HPDE6-E6E7 (cell line): Measurements from ENCODE around the gene MAD2L2.

Experiments used
- DNase-seq: peaks from one replicate; pipeline ENCODE4 v3.0.0; 2011; ENCODE audit warnings: missing footprints; ENCODE audit errors: extremely low spot score

The MAD2L2 gene

DNA sequence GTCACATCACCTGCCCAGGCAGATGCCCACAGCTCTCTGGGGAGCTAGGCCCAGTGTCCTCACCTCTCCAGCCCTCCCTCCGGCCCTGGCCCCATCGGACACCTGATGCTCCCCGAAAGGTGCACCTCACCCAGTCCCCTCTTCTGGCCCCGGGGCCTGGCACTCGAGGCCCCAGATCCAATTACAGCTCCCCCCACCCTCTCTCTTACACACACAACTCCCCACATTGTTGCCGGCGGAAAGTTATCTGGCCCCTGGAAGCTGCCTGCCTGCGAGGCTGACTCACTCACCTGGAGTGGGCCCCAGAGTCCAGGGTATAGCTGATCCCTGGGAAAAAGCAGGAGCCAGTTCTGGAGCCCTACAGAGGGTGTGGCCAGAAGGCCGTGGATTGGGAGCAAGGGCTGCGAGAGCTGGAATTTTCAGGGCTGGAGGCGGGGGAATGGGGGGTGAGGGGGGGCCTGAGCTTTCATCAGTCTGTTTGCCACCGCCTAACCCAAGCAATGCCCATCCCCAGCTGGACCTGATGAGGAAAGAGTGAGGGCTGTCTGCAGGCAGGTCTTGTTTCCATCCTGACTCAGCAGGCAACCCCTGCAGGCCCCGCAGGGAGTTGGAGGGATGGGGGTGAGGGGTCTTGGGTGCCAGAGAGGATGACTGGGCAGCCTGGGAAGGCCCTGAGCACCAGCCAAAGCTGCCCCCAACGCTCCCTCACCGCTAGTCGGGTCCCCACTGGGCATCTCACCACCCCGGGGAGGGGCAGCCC, 27.7 kb downstream of the MAD2L2 start:
- peak; percentile 82 for DNase-seq

DNA sequence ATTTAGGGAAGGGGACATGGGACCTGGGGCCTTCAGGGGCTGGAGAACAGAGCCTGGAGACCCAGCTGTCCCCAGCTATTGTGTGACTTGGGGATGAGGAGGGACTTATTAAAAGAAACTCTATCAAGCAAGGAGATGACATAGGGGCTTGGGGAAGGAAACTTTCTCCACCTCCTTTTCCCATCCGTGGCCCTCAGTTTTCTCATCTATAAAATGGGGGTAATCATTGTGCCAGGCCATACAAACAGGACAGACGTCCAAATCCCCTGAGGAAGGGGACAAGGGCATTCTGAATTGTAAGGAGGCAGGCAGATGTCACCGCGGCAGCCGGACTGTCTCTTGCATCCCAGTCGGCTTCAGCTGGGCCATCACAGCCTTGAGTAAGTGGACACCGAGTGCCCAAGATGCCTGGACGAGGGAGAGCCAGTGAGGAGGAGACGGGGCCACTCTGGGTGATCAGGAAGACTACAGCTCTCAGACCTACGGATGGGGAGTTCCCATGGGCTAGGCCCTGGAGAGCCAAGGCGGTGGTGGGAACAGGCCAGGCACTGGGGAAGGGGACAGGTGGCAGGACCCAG, 28.7 kb downstream of the MAD2L2 start:
- no peak for DNase-seq

- DNase-seq = no peak
Observed at GRCh38 chr1:11651017-11651416, 29.9 kb downstream of the MAD2L2 start.

DNA sequence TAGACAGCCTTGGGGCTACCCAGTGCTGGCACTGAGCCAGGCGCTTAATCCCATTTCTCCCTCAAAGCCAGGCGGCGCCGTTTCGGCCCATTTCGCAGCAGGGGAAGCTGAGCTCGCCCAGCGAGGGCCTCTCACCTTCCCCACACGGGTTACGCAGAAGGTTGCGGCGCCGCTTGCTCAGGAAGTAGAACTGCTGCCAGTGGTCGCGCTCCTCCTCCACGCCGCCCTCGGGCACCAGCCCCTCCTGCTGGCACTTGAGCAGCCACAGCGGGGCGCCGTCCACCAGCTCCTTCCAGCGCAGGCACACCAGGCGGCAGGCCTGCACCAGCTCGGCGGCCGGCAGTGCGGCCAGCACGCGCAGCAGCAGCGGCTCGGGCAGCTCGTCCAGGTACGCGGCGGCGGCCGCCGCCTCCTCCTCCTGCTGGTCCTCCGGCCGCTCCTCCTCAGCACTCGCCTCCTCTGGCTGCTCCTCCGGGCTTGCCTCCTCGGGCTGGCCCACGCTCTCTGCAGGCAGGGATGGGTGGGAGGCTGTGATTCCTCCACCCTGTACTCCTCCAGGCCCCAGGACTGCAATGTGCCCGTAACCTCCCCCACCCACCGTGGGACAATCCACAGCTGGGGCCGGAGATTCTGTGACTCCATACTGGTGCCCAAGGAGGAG, 30.5 kb downstream of the MAD2L2 start:
- no peak for DNase-seq

DNA sequence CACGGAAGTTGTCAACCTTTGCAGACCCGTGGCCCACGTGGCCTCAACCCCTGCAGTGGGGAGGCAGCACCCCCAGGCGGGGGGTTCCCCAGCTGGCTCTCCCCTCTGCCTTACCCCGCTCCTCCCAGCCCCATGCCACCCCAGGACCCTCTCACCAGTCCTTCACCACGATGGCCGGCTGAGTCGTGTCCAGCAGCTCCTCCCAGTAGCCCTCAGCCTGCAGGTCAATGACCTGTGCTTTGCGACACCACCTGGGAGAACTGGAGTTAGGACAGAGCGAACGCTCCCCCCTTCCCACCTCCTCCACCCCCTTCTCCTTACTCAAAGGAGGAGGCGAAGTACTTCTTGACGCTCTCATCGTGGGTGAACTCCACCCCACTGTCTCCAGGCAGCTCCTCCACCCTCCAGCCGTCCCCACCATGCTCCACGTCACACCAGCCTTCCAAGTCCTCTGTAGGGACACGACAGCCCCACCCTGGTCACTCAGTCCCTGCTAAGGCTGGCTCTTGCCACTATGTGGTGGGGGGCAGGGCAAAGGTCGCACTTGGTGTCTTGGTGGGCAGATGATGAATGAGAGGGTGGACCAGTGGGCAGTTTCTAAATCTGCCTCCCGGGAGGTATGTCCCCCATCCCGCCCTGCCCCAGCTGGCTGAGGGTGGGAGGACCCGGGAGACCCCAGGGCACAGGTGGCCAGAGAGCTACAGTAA, 31.2 kb downstream of the MAD2L2 start:
- DNase-seq = no peak

- DNase-seq = no peak
Observed at GRCh38 chr1:11649237-11649623, 31.7 kb downstream of the MAD2L2 start.

DNA sequence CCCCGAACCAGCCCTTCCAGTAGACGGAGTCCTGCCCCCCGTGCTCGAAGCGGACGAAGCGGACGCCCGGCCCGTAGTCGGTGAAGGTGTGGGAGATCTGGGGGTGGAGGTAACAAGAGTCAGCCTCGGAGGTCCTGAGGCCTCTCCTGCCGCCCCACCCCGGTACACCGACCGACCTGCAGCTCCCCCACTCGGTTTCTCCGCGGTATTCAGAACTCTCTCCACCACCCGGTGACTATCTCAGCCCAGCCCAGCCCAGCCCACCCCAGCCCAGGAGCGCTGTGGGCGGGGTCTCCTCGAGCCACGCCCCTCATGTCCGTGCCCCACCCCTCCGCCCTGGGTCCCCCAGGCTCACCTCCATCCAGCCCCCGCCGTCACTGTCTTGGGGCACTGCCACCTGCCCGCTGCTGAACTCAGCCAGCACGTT, 32.2 kb downstream of the MAD2L2 start:
- no peak for DNase-seq

DNA sequence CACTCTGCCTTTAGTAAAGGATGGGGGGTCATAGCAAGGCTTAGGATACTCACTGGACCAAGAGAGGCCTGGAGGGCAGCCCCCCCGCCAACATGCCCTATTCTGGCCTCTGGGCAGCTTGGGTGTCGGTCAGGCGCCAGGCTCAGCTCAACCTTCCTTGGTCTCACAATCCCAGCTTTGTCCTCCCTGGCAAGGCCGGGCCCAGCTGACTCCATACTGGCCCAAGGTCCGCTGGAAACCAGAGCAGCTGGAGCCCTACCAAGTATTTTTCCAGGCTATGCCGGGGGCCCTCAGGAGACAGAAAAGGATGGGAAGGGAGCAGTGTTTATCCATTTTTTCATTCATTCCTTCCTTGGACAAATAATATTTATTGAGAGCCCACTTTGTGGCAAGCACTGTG, 32.9 kb downstream of the MAD2L2 start:
- no peak for DNase-seq

DNA sequence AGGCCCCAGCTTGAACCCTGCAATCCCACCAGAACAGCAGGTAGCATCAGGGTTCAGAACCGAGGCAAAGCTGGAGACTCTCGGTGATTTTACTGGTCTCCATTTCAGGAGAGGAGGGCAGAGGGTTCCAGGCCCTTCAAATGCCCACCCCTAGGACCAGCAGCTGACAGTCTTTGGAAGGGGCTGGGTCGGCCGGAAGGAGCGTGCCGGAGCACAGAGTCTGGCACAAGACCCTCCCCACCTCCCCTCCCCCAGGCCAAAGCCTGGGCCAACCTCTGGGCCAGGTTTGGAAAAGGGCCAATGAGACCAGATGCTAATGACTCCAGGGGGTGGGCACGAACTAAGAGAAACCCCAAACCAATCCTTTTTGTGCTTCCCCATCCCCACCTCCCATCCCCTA, 33.6 kb downstream of the MAD2L2 start:
- no peak for DNase-seq

- no peak for DNase-seq
Observed at GRCh38 chr1:11646317-11646716, 34.6 kb downstream of the MAD2L2 start.

DNA sequence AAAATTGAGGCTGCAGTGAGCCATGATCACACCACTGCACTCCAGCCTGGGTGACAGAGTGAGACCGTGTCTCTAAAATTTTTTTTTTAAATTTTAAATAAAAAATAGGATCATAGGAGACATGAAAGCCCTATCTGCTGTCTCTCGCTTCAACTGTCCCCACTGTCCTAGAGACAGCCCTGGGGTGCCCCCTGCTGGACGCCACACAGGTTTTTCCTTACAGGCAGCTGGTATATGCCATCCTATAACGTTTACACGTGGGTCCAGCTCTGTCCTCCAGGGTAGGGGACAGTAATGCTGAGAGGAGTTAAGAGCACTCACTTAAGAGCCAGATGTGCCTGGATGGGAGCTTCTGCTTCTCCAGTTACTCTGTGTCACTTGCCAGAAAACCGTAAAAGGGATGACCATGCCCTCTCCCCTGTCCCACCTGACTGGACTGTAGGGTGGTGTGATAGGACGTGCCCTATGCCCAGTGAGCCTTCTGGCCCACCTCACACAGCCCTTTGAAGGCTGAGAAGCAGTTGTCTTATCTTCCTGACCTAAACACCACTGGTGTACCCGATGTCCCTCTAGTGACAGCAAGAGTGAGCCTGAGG, 35.2 kb downstream of the MAD2L2 start:
- DNase-seq = no peak

DNA sequence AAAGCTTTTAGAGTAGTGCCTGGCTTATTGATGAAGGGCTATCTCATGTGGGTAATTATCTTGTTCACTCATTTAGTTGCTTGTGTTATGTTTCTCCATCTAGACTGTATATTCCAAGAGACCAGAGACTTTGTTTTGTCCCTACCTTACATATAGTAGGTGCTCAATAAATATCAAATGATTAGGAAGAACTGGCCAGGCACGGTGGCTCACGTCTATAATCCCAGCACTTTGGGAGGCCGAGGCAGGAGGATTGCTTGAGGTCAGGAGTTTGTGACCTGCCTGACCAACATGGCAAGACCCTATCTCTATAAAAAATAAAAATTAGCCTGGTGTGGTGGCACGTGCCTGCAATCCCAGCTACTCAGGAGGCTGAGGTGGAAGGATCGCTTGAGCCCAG, 35.7 kb downstream of the MAD2L2 start:
- DNase-seq = no peak

- DNase-seq = no peak
Observed at GRCh38 chr1:11643782-11644181, 37.2 kb downstream of the MAD2L2 start.

- peak; percentile 63 for DNase-seq
Observed at GRCh38 chr1:11642418-11643017, 38.4 kb downstream of the MAD2L2 start.

GRCh38 chr1:11641776-11642305, 39.1 kb downstream of the MAD2L2 start:
- DNase-seq = no peak

GRCh38 chr1:11640944-11641343, 40.0 kb downstream of the MAD2L2 start:
- no peak for DNase-seq

DNA sequence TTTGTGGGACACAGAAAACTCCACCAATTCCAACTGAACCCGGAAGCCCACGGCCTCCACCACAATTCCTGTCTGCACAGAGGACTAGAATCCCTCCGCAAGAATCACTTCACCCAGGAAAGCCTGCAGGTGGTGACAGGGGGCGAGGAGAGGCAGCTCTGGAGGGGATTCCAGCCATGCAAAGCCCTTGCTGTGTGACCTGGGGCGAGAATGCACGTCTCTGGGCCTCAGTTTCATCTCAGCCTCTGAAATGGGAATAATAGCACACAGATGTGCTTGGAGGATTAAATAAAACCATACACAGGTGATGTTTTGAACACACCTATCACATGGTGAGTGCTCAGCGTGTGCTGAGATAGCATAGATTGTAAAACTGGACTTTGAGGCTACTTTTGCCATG, 40.8 kb downstream of the MAD2L2 start:
- no peak for DNase-seq

DNA sequence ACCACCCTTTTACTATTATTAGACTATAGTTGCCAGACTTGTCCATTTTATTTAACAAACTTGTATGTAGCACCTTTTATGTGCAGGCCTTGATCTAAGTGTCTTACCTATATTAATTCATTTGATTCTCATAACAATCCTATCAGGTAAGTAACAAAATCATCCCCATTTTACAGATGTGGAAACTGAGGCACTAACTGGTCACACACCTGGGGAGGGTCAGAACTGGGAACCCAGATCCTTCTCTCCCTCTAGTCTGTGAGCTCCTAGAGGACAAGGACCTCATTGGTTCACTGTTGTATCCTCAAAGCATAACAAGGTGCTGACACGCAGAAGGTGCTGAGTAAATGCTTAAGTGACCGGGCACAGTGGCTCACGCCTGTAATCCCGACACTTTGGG, 41.6 kb downstream of the MAD2L2 start:
- DNase-seq = no peak

GRCh38 chr1:11638121-11638520, 42.8 kb downstream of the MAD2L2 start:
- DNase-seq = no peak

GRCh38 chr1:11634365-11635192, 46.4 kb downstream of the MAD2L2 start:
- no peak for DNase-seq
